ENCODE measurements around the gene PLEKHA7. TPM values are rescaled to one million over a fixed set of nuclear protein-coding genes. Genes with fewer than 3 reads are reported as not detected.
"Not testable (repeated sequence)": the region's sequence is repeated elsewhere in the genome, so short reads cannot be mapped to it uniquely, and the experiment has no call there.

PLEKHA7 gene
- 1.3 and 1.8 TPM in 2 replicates for total RNA-seq

GRCh38 chr11:17014321-17014832, at the start of gene PLEKHA7:
Gene PLEKHA7 (minus strand): TSS chr11:17014414. CDS start chr11:17014401, 13 bp downstream.
- intact Hi-C loops (cut with micrococcal nuclease) = loop anchor here (2.0 to 10.0 kb wide), 3 partner anchors 28 to 340 kb away; partner anchors contain the start of genes NCR3LG1 and RPS13

GRCh38 chr11:17063171-17064002, 49.2 kb upstream of the PLEKHA7 start:
- intact Hi-C loops (cut with micrococcal nuclease) = loop anchor here (1.0 kb wide), 3 partner anchors 117 to 243 kb away; no protein-coding TSS in a partner anchor

GRCh38 chr11:17051146-17051545, 36.9 kb upstream of the PLEKHA7 start:
- intact Hi-C loops (cut with micrococcal nuclease) = not testable (repeated sequence)

- intact Hi-C loops (cut with micrococcal nuclease) = not testable (repeated sequence)
Measured at GRCh38 chr11:17048491-17048890, 34.3 kb upstream of the PLEKHA7 start.

GRCh38 chr11:17046690-17047089, 32.5 kb upstream of the PLEKHA7 start:
- intact Hi-C loops (cut with micrococcal nuclease) = no loop called here

GRCh38 chr11:17036666-17037658, 22.7 kb upstream of the PLEKHA7 start:
- intact Hi-C loops (cut with micrococcal nuclease) = no loop called here

GRCh38 chr11:17034027-17034426, 19.8 kb upstream of the PLEKHA7 start:
- intact Hi-C loops (cut with micrococcal nuclease) = not testable (repeated sequence)

GRCh38 chr11:17026487-17027082, 12.4 kb upstream of the PLEKHA7 start:
- intact Hi-C loops (cut with micrococcal nuclease) = no loop called here

- intact Hi-C loops (cut with micrococcal nuclease) = no loop called here
Measured at GRCh38 chr11:17024924-17025323, 10.7 kb upstream of the PLEKHA7 start.

GRCh38 chr11:17021511-17021910, 7.3 kb upstream of the PLEKHA7 start:
- intact Hi-C loops (cut with micrococcal nuclease) = no loop called here

GRCh38 chr11:17020831-17021230, 6.6 kb upstream of the PLEKHA7 start:
- intact Hi-C loops (cut with micrococcal nuclease) = no loop called here

GRCh38 chr11:17019232-17019631, 5.0 kb upstream of the PLEKHA7 start:
- intact Hi-C loops (cut with micrococcal nuclease) = loop anchor here (10.0 kb wide), 1 partner anchor 336 kb away; the partner anchor contains the start of gene NCR3LG1

- intact Hi-C loops (cut with micrococcal nuclease) = loop anchor here (2.0 to 10.0 kb wide), 3 partner anchors 29 to 339 kb away; partner anchors contain the start of genes NCR3LG1 and RPS13
Measured at GRCh38 chr11:17015627-17016126, 1.5 kb upstream of the PLEKHA7 start.

GRCh38 chr11:17014833-17015626, 816 bp upstream of the PLEKHA7 start:
- intact Hi-C loops (cut with micrococcal nuclease) = loop anchor here (2.0 to 10.0 kb wide), 3 partner anchors 28 to 340 kb away; partner anchors contain the start of genes NCR3LG1 and RPS13

- intact Hi-C loops (cut with micrococcal nuclease) = loop anchor here (2.0 to 10.0 kb wide), 3 partner anchors 27 to 341 kb away; partner anchors contain the start of genes NCR3LG1 and RPS13
Measured at GRCh38 chr11:17013548-17014320, 480 bp downstream of the PLEKHA7 start.

- intact Hi-C loops (cut with micrococcal nuclease) = loop anchor here (10.0 kb wide), 1 partner anchor 342 kb away; the partner anchor contains the start of gene NCR3LG1
Measured at GRCh38 chr11:17012712-17013547, 1.3 kb downstream of the PLEKHA7 start.

GRCh38 chr11:17012179-17012578, 2.0 kb downstream of the PLEKHA7 start:
- intact Hi-C loops (cut with micrococcal nuclease) = loop anchor here (10.0 kb wide), 1 partner anchor 343 kb away; the partner anchor contains the start of gene NCR3LG1

All from T-helper 1 cell treated with Interleukin-12 subunit alpha and Interleukin-12 subunit beta and Interleukin-4 antibody, amounts not matched to agents 30 ng/mL and 1 ng/mL, for 36 hours (primary cell).